IMR-90 (cell line): ENCODE results near the gene ACAD10. TPM values are rescaled to one million over a fixed set of nuclear protein-coding genes. Genes with fewer than 3 reads are reported as not detected.

Source experiments
- ATAC-seq: fragments of 200-7000 bp; cut with Tn5 transposase; 2 replicates; pipeline ENCODE4 v1.9.1; 2020; ENCODE audit warnings: low read depth, mild to moderate bottlenecking, moderate library complexity
- BruUV-seq: library from RNA; stranded (reverse); fragments of 400-500 nt; replicated peaks from 2 replicates; lab custom pipeline; 2021; lab: Mats Ljungman, UMichigan
- CTCF ChIA-PET: fragments of 300-600 bp; formaldehyde crosslinking; extraction: SDS; loops from one replicate; lab custom pipeline; 2021; ENCODE audit warnings: antibody characterized with exemption; lab: Yijun Ruan, JAX
- POLR2A ChIA-PET: fragments of 300-600 bp; sonication (Branson Sonifier 250); formaldehyde crosslinking; loops from one replicate; lab custom pipeline; 2022; ENCODE audit warnings: antibody characterized with exemption; ENCODE audit not compliant: unreplicated experiment; lab: Charles Lee
- DNase-seq: peaks from one replicate; pipeline ENCODE4 v3.0.0; 2013
- H2AFZ ChIP-seq: replicated peaks from 2 replicates; pipeline ENCODE3; 2013; ENCODE audit warnings: low read length, mild to moderate bottlenecking; ENCODE audit not compliant: poor library complexity
- H2AK5ac ChIP-seq: 2 replicates; pipeline ENCODE4 v1.6.1; 2013; ENCODE audit warnings: low read depth, low read length, inconsistent platforms
- H2AK9ac ChIP-seq: replicated peaks from 2 replicates; pipeline ENCODE3; 2013; ENCODE audit warnings: mild to moderate bottlenecking, low read depth, low read length, moderate library complexity; ENCODE audit not compliant: poor library complexity
- H2BK120ac ChIP-seq: 2 replicates; pipeline ENCODE4 v1.6.1; 2013; ENCODE audit warnings: low read depth, low read length, inconsistent platforms
- H2BK15ac ChIP-seq: 3 replicates; pipeline ENCODE4 v1.6.1; 2013; ENCODE audit warnings: low read depth, low read length, inconsistent platforms
- H2BK20ac ChIP-seq: 2 replicates; pipeline ENCODE4 v1.6.1; 2013; ENCODE audit warnings: low read depth, mild to moderate bottlenecking, inconsistent platforms, low read length, moderate library complexity
- H2BK5ac ChIP-seq: 2 replicates; pipeline ENCODE4 v1.6.1; 2013; ENCODE audit warnings: mild to moderate bottlenecking, low read depth, low read length, inconsistent platforms; ENCODE audit not compliant: poor library complexity, severe bottlenecking
- H3K14ac ChIP-seq: replicated peaks from 2 replicates; pipeline ENCODE4 v1.6.1; 2013; ENCODE audit warnings: low read depth, low read length, inconsistent platforms
- H3K18ac ChIP-seq: 2 replicates; pipeline ENCODE4 v1.6.1; 2013; ENCODE audit warnings: low read depth, low read length, control low read depth
- H3K23ac ChIP-seq: 2 replicates; pipeline ENCODE4 v1.6.1; 2013; ENCODE audit warnings: low read depth, low read length, inconsistent platforms
- H3K27ac ChIP-seq: 2 replicates; pipeline ENCODE4 v1.5.1; 2013; ENCODE audit warnings: mild to moderate bottlenecking, control low read depth, low read length; ENCODE audit not compliant: insufficient read depth
- H3K27me3 ChIP-seq: 2 replicates; pipeline ENCODE4 v1.6.1; 2013; ENCODE audit warnings: low read length; ENCODE audit not compliant: control insufficient read depth, insufficient read depth
- H3K36me3 ChIP-seq: 2 replicates; pipeline ENCODE4 v1.6.1; 2013; ENCODE audit warnings: low read length, mixed read lengths; ENCODE audit not compliant: control insufficient read depth, insufficient read depth
- H3K4ac ChIP-seq: 2 replicates; pipeline ENCODE4 v1.6.1; 2013; ENCODE audit warnings: low read depth, low read length, inconsistent platforms
- H3K4me1 ChIP-seq: 2 replicates; pipeline ENCODE4 v1.6.1; 2013; ENCODE audit warnings: low read length, mixed read lengths; ENCODE audit not compliant: control insufficient read depth, insufficient read depth
- H3K4me2 ChIP-seq: 2 replicates; pipeline ENCODE4 v1.6.1; 2013; ENCODE audit warnings: low read depth, mild to moderate bottlenecking, control low read depth, low read length, moderate library complexity
- H3K4me3 ChIP-seq: 2 replicates; pipeline ENCODE4 v1.5.1; 2013; ENCODE audit warnings: low read depth, mild to moderate bottlenecking, control low read depth, low read length, moderate library complexity; ENCODE audit not compliant: insufficient read depth
- H3K56ac ChIP-seq: 2 replicates; pipeline ENCODE4 v1.6.1; 2013; ENCODE audit warnings: low read length, inconsistent platforms; ENCODE audit not compliant: insufficient read depth; ENCODE audit errors: extremely low read depth
- H3K79me1 ChIP-seq, 2 experiments: 2 replicates each; pipeline ENCODE4 v1.6.1; 2013; ENCODE audit warnings: low read length in 2 of 2, inconsistent platforms in 1 of 2, low read depth in 1 of 2
- H3K9ac ChIP-seq: 2 replicates; pipeline ENCODE4 v1.6.1; 2013; ENCODE audit warnings: low read depth, low read length, control low read depth
- H3K9me1 ChIP-seq: 2 replicates; pipeline ENCODE4 v1.6.1; 2013; ENCODE audit warnings: low read length, inconsistent platforms; ENCODE audit not compliant: insufficient read depth
- H3K9me3 ChIP-seq: 2 replicates; pipeline ENCODE4 v1.6.1; 2013; ENCODE audit warnings: low read length; ENCODE audit not compliant: control insufficient read depth, insufficient read depth
- H4K20me1 ChIP-seq: 2 replicates; pipeline ENCODE4 v1.6.1; 2013; ENCODE audit warnings: low read length, inconsistent platforms; ENCODE audit not compliant: insufficient read depth
- H4K5ac ChIP-seq: 2 replicates; pipeline ENCODE4 v1.6.1; 2013; ENCODE audit warnings: mild to moderate bottlenecking, low read depth, low read length, control low read depth
- H4K8ac ChIP-seq, 2 experiments: 2 replicates each; pipeline ENCODE4 v1.6.1; 2013; ENCODE audit warnings: low read depth in 2 of 2, low read length in 2 of 2, control low read depth in 1 of 2, inconsistent platforms in 1 of 2
- H4K91ac ChIP-seq: 2 replicates; pipeline ENCODE4 v1.6.1; 2013; ENCODE audit warnings: low read depth, low read length, inconsistent platforms; ENCODE audit not compliant: insufficient read depth
- CEBPB ChIP-seq: IDR thresholded peaks from 2 replicates; pipeline ENCODE4 v1.6.1; 2012; ENCODE audit warnings: low read depth, low read length, improper control_type of control experiment
- FOS ChIP-seq: fragments of 150-350 bp; IDR thresholded peaks from 2 replicates; pipeline ENCODE4 v1.6.1; 2016; ENCODE audit warnings: low read depth, low read length
- WGBS, 2 experiments: methylation state at CpG; one replicate each; pipeline versions ENCODE4 v1.1.5 to v1.1.7; 2013; ENCODE audit warnings: missing lambda C conversion rate in 2 of 2; ENCODE audit not compliant: insufficient read length in 1 of 2; ENCODE audit errors: extremely low coverage in 2 of 2; 5-methylcytosine and 5-hydroxymethylcytosine counted together
- dilution Hi-C: fragments of 300-500 bp; cut with HindIII; formaldehyde crosslinking; loops from one replicate; pipeline ENCODE4 v1.14.3; 2018; ENCODE audit warnings: low sequenced_read_pairs; ENCODE audit not compliant: unreplicated experiment
- in situ Hi-C: fragments of 300-500 bp; cut with MboI; formaldehyde crosslinking; loops from 3 replicates; pipeline ENCODE4 v1.14.3; 2019; ENCODE audit warnings: low sequenced_read_pairs, inconsistent platforms, mixed read lengths
- intact Hi-C: fragments of 100-400 bp; cut with micrococcal nuclease; formaldehyde crosslinking; loops from 2 replicates; pipeline ENCODE4 v1.10.0; 2022
- polyA plus RNA-seq, 3 experiments: library from polyadenylated mRNA; depleted of rRNA; stranded (reverse); fragments of >200 nt; gene quantifications; 2 replicates each; pipeline ENCODE4 v1.2.3, GENCODE V29; 2012; ENCODE audit warnings: low replicate concordance in 1 of 3
- total RNA-seq: library from RNA; depleted of rRNA; stranded (reverse); fragments of >200 nt; gene quantifications from 2 replicates; pipeline ENCODE4 v1.2.3, GENCODE V29; 2012

Gene ACAD10
- total and polyA plus RNA-seq, 2 of the 4 experiments (the other 2 are of a cell fraction), result 12.4 to 21.0 TPM

DNA sequence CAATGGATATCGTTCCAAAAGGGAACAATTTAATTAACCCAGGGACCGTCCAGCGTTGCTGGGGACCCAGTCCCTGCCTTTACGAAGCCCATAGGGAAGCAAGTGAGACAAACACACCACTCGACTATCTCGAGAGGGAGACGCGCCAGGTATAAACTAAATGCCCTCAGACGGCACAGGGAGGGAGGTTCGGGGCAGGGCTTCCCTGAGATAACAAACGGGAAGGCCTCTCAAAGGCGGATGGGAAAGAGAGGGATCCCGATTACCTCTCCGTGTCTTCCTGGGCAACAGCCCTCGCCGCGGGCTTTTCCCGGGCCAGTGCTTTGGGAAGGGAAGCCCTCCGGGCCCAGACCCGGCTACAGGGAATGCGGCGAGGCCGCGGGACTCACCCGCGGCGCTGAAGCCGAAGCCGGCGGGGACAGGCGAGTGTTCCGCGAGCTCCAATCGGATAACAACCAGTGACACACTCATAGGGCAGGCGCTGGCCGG, 487 bp upstream of the ACAD10 start:
- Histone ChIP-seq H2AK5ac (peak overlapping the region; percentile 44; the same call in 1 of the 2 replicates), H3K36me3 (peaks cover 16% of the 10 kb centered on the region), H2AFZ (peak overlapping the region; percentile 98), H3K4me2 (peak overlapping the region; percentile 95), H4K8ac (peak overlapping the region; percentile 56 to 78), H3K56ac (0 out of 2 replicates have a peak overlapping the region, but pooled peaks have one; percentile 20), H2BK5ac (no peak overlapping the region), H4K91ac (no peak overlapping the region; the same call in 1 of the 2 replicates), H2BK20ac (no peak overlapping the region), H3K27me3 (no peaks in the 10 kb centered on the region), H3K4me3 (peak overlapping the region; percentile 97), H3K23ac (peak overlapping the region; percentile 82), H3K9me3 (no peaks in the 10 kb centered on the region), H3K9ac (peak overlapping the region; percentile 87), H2BK15ac (no peak overlapping the region), H3K14ac (no peak overlapping the region), H3K18ac (no peak overlapping the region), H4K20me1 (peaks cover 4% of the 10 kb centered on the region), H3K4me1 (peaks cover 2% of the 10 kb centered on the region), H3K9me1 (no peaks in the 10 kb centered on the region; the same call in 1 of the 2 replicates), H3K4ac (peak overlapping the region; percentile 80), H2AK9ac (peak overlapping the region; percentile 55), H3K27ac (peak overlapping the region; percentile 47), H3K79me1 (peaks cover 19 to 42% of the 10 kb centered on the region in 2 experiments), H2BK120ac (no peak overlapping the region), H4K5ac (peak overlapping the region; percentile 30)
- 0% methylated on average over 6 of the region's 36 CpGs; no CpG with 5 or more reads in 1 of the 2 experiments for WGBS, 2 experiments
- ChIA-PET CTCF (interaction anchor here (0.6 kb wide), 1 partner anchor 24 kb away, joined by 3 read pairs; no protein-coding TSS in a partner anchor), POLR2A (interaction anchor here (0.5 kb wide), 1 partner anchor 152 kb away, joined by 3 read pairs; no protein-coding TSS in a partner anchor)
- TSS peak; percentile 54 for BruUV-seq
- in situ Hi-C loops (no loop called here), intact Hi-C loops (loop anchor here (5.0 kb wide), 1 partner anchor 127 kb away; no protein-coding TSS in a partner anchor), dilution Hi-C loops (no loop called here)
- ATAC-seq (peak; percentile 54), DNase-seq (no peak)
- TF ChIP-seq CEBPB (no peak), FOS (0 out of 2 replicates have a peak, but pooled peaks have one; percentile 1)
